ENCODE results near the gene ZNF175.

Gene ZNF175

DNA sequence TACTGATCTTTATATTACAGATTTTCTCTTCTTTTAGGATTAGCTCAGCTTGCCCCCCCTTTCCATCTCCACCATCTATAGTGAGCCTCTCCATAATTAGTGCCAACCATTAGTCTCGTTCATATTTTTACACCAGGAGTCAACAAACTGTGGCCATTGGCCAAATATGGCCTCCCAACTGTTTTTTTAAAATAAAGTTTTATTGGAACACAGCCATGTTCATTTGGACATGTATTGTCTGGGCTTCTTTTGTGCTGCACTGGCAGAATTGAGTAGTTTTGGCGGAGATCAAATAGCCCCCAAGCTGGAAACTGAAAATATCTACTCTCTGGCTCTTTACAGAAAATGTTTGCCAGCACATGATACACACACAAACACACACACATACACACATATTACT lies 18.4 kb downstream of the ZNF175 start:
- no peak for DNase-seq (ENCODE audit: low read depth in 2 of 2)

DNA sequence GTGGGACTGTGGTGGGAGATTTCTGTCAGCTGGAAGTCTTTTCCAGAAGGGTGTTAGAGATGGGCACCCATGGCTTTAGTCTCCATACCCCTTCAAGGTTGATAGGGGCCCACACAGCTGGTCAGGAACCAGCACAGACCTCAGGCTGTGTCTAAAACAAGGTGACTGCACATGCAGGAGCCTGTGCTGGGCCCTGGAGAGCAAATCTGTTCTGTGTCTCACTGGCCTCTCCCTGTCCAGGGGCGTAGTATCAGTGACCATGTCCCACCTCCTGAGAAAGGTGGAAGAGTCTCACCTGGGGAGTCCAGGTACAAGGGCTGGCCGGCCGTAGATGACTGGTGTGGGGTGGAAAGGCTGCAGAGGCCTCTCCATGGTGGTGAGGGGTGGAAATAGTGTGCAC lies 19.4 kb downstream of the ZNF175 start:
- DNase-seq (ENCODE audit: low read depth in 2 of 2), result no peak

DNA sequence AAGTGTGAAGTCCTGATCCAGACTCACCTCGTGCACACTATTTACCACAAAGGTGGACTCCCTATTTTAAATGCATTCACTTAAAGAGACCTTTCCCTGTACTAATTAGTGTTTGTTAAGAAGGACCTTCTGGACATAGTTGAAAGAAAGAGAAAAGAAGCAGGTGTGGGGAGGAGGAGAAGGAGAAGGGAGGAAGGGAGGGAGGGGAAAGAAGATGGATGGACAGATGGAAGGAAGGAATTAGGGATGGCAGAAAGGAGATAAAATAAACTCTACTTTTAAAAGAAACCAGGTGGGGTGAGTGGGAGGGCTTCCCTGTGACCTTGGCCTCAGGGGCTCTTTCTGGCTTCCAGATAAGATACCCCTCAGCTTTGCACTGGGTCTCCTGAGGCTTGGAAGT lies 21.4 kb downstream of the ZNF175 start:
- no peak for DNase-seq (ENCODE audit: low read depth in 2 of 2)

DNA sequence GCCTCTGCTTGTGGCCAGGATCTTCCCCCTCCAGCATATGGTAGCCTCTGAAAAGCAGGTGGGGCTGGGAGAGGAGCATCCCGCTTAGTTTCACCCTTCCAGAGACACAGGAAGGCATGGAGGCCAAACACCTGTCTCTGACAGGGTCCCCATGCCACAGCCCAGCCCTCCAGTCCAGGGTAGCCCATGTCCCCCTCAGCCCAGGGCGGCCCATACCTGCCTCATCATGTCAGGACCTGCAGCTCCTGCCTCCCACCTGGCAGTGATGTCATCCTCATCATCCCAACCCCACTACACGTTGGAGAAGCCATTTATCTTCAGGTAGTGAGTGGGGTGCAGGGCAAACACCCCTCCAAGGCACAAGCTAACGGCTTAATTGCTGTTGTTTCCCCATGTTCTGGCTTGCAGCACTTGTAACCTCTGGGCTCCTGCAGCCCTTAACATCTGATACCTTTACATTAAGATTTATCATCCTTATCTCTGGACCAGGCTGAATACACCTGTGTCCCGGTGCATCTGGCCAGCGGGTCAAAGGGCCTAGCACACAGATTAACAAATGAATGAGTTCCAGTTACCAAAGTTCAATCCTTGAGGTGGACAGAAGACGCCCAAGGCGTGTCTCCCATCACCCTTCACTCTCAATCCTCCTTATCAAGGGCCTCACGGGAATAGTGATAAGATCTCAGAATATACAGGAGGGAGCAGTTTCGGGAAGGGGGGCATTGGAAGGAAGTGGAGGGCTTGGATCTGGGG lies 22.2 kb downstream of the ZNF175 start:
- no peak for DNase-seq (ENCODE audit: low read depth in 2 of 2)

DNA sequence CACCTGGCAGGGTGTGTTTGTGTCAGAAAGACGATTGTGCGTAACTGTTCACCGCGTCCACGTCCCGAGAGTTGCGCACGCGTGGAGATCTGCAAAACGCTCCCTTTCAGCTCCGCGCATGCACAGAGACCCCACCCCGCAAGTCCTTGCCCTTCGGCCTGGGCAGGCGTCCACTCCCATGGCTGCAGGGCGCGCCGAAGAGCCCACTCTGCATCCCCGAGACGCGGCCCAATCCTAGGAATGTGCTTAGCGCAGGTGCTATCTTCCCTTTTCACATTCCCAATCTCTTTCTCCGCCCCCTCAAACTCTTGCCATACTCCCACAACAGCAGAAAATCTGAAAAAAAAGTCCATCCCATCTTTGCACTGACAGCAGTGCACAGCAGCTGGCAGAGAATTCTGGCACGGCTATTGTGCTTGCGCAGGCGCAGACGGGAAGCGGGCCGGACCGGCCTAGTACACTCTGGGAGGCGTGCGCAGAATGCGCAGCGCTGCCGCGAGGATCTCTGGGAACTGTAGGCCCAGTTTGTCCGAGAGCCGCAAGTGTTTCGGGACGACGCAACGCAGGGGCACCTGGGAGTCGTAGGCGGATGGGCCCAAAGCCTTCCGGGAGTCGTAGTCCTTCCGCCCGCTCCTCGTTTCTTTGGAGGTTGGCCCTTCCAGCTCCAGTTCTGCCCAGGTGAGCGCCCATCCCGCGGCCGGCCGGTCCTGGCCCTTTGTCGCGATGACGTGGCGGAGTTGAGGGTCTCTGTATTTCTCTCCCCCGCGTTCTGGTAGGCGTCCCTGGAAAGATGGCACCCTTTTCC lies 23.1 kb downstream of the ZNF175 start:
- peak; percentile 95 for DNase-seq (ENCODE audit: low read depth in 2 of 2)

DNA sequence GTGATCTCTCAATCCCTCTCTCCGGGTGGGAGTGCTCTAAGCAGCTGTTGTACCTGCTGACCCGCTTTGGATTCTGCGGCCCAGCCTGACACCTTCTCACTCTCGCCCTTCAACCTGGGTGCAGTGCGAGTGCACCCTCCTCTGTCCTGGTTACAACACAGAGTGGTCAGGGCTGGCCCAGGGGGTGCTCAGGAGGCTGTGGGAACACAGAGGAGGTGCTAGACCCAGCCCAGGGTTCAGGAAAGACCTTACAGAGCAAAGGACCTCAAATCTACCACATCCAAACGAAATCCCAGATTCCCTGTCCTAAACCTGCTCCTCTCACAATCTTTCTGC lies 23.7 kb downstream of the ZNF175 start:
- DNase-seq (ENCODE audit: low read depth in 2 of 2), result no peak

DNA sequence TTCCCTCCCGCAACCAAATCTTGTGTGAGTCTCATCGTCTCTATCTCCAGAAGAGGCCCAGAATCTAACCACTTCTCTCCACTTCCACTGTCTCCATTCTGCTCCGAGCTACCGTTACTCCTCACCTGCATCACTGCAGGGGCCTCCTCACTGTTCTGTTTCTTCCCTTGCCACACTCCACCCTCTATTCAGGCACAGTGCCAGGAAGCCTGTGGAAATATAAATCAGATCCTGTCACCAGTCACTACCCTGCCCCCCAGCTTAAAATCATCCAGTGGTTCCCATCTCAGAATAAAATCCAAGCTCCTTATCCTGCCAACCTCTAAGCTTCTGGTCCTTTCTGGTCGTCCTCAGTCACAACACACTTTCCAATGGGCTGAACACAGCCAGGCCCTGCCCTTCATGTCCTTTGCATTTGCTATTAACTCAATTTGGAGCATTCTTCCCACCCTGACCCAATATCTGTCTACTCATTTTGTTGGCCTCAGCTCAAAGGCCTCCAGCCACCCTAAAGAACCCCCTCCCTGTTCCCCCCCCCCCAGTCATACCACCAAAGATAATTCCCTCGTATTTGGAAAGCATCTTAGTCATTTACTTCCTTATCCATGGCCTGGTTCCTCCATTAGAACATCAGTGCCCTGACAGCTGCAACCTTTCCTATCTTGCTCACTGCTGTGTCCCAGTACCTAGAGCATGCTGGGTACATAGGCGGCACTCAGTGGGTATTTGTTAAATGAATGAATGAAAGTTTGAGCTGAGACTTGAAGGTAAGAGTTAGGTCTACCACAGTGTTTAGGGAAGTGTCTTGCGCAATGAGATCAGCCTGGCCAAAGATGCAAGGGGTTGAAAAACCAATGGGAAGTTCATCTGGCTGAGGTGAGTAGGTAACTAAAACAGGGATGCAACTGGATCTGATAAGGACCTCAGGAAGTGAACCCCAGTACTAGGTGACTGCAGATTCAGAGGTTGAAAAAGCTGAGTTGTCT lies 24.4 kb downstream of the ZNF175 start:
- no peak for DNase-seq (ENCODE audit: low read depth in 2 of 2)

DNA sequence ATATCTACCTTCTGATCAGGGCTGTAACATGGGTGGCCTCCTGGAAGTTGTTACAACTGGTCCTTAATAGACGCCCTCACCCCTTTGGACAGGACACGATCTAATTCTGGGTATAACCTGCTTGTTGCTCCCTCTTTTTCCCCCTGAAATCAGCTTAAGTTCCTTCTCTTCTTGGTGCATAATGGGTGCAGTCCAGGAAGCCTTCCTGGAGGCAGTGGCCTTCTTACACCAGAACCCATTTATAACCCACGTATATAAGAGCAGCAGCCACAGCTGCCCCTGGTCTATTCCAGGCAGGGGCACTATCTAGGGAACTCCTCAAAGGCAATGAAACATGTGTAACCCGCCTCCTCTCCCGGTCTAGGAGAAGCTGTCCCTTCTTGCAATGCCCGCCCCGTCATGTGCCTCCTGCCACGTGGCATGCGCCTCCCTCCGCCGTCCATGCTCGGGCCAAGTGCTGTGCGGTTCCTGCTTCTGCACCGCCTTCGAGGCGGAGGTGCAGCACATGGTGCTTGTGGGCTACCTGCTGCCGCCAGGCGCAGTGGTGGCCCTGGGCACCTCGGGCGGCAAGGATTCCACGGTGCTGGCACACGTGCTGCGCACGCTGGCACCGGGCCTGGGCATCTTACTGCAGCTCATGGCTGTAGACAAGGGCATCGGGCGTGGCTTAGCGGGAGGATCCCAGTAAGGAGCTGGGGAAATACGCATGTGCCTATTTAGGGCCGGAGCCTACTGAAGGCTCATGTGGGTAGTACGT lies 27.3 kb downstream of the ZNF175 start:
- DNase-seq (ENCODE audit: low read depth in 2 of 2), result no peak

DNA sequence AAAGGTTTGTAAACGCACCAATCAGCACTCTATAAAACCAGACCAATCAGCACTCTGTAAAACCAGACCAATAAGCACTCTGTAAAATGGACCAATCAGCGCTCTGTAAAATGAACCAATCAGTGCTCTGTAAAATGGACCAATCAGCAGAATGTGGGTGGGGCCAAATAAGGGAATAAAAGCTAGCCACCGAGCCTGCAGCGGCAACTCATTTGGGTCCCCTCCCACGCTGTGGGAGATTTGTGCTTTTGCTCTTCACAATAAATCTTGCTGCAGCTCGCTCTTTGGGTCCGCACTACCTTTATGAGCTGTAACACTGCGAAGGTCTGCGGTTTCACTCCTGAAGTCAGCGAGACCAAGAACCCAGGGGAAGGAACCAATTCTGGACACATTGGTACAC lies 28.0 kb downstream of the ZNF175 start:
- DNase-seq (ENCODE audit: low read depth in 2 of 2), result no peak

DNA sequence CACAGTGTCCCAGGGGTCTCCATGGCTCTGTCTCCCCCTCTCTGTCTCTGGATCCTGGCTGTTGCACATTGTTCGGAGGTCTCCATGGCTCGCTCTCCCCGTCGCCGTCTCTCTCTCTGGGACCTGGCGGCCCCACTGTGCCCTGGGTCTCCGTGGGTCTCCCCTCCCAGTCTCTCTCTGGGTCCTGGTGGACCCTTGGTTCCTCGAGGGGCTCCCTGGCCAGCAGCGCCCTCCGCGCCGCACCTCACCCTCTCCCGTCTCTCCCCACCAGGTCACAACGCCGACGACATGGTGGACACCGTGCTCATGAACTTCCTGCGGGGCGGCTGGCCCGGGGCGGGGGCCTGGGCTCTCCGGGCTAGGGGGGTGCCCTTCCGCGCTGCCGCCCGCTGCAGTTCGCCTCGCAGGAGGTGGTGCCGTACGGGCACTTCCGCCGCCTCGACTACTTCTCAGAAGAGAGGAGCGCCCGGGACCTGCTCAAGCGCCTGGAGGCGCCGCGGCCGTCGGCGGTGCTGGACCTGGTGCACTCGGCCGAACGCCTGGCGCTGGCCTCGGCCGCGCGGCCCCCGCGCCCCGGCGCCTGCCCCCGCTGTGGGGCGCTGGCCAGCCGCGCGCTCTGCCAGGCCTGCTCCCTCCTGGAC lies 30.0 kb downstream of the ZNF175 start:
- DNase-seq (ENCODE audit: low read depth in 2 of 2), result no peak

DNA sequence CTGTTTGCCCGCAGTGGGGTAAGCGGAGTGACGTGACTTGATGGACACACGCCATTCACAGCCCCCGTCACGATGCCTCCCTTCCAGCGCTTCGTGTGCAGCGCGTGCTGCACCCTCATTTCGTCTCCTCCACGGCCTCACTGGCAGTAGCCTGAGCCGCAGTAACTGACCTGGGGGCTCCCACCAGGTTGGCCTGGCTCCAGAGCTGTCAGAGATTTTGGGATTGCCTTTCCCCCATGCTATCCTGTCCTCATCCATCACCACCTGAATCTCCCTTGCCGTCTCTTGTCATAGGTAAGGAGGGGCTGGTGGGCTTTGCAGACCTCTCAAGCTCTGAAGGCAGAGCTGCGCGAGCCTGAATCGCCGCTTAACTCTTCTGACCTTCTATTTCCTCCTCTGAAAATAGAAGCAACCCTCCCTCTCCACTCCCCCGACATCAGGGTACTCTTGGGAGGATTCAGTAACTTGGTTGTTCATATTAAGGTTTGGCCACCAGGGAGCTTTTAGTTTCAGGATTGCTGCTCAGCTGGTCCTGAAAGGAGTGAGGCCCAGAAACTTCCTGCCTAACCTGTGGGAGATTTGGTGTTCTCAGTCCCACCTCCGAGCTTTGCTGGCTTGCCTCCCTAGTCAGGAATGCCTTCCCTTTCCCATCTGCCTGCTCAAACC lies 31.2 kb downstream of the ZNF175 start:
- DNase-seq (ENCODE audit: low read depth in 2 of 2), result no peak

DNA sequence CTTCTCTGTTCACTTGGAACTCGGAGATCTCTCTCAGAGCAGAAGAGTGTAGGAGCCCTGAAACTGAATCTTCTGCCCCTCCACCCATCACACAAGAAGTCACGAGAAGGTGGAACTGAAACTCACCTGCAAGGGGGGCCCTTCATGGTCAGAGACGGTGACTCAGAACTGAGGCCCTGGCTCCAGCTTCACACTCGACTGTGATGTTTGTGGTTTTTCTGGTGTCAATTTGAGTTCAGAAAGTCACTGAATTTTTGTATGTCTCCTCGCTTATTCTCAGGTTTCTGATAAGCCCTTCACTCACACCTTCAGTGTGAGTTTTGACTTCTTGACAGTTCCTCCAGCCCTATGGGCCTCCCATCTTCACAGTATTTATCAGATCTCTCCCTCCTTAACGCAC lies 36.0 kb downstream of the ZNF175 start:
- no peak for DNase-seq (ENCODE audit: low read depth in 2 of 2)

DNA sequence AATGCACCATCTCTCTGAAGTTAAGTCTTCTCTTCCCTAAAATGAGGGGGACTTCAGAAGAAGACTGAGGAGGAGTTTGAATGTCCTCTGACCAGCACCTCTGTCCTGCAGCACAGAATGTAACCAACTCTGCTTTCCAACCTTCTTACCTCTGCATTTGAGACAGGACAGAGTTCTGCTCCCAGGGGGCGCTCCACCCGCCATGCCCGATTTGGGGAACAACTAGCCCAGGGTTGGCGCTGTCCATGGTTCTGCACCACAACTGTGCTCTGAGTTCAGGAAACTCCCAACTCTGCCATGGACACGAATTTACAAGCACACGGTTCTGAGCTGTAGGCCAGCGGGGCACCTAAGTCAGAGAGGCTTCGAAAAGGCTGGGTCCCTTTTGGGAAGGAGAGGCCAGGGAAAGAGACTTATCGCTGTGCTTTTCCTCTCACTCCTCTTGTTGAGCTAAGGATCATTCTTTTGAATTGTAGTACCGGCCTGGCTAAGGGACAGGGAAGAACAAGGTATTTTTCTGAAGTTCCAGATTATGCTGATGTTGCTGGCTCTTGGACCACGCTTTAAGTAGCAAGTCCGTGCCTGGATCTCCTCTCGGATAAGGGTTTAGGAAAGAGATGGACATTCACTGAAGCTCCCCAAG lies 37.0 kb downstream of the ZNF175 start:
- DNase-seq (ENCODE audit: low read depth in 2 of 2), result peak; percentile 10 to 14

DNA sequence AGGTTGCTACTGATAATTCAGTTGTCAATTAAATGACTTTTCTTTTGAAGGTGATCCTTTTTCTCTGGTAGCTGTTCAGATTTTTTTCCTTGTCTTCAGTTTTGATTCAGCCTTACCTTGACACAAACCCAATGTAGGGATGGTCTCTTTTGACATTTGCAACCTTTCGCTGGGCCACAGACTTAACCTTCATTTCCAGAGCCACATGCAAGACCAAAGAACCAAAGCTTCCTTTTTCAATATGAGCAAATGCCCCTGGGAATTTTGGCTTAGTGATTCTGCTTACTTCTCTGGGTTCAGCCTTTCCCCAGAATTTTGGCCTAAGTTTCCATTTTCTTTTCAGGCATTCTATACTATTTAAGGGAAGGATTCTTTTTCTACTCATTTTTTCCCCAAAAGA lies 39.5 kb downstream of the ZNF175 start:
- DNase-seq (ENCODE audit: low read depth in 2 of 2), result no peak

DNA sequence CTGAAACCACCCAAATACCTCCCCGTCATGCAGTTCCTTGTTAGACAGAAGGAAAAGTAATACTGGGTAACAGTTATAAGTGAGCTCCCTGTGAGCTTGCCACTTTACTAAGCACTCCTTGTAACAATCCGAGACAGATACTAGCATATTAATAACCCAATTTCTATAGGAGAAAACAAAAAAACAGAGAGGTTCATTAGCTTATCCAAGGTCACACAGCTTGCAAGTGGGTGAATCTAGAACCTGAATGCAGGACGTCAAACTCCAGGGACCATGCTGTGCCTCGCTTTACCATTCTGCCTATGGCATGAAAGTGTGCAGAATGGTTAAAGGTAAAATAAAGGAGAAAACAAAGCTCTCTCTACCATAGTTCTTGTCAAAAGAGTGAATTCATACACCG lies 43.7 kb downstream of the ZNF175 start:
- no peak for DNase-seq (ENCODE audit: low read depth in 2 of 2)

DNA sequence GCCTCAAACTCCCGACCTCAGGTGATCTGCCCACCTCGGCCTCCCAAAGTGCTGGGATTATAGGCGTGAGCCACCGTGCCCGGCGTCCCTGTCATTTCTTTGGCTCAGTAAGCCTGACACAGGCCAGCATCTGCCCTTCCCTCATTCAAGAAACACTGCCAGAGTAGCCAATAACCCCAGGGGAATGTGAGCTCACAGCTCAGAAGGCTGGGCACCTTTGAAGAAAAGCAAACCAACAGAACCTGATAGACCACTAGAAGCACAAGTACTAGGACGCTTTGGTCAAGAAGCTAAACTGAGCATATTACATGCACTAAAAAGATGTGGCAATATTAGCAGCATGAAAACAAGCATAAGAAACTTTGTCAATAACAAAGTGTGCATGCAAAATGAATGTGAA lies 44.9 kb downstream of the ZNF175 start:
- DNase-seq (ENCODE audit: low read depth in 2 of 2), result no peak

DNA sequence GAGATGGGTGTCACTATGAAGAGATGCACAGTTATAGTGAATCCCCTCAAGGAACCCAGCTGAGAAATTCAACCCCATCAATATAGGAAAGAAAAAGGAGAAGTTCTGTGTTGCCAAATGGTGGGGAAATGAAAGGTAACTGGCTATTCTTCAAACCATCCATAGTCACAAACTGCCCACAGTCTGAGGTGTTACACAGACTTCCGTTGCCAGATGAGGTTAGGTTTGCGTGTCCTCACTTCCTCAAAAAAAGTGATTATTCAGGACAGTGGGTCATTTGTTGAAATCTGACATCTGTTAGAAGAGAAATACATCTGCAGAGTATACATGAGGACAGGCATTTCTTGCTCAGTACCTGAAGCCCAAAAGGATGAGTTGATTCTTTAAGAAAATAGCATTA lies 50.1 kb downstream of the ZNF175 start:
- no peak for DNase-seq (ENCODE audit: low read depth in 2 of 2)

DNA sequence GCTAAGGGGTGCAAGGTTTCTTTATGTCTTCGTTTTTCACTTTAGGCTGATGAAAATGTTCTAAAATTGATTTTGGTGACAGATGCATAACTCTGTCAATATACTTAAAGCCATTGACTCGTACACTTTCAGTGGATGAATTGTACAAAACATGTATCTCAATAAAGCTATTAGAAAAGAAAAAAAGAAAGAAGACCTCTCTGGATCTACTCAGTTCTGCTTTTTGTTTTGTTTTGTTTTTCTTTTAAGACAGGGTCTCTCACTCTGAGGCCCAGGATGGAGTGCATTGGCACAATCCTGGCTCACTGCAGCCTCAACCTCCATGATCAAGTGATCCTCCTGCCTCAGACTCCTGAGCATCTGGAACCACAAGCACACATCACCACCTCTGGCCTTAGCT lies 55.6 kb downstream of the ZNF175 start:
- no peak for DNase-seq (ENCODE audit: low read depth in 2 of 2)

DNA sequence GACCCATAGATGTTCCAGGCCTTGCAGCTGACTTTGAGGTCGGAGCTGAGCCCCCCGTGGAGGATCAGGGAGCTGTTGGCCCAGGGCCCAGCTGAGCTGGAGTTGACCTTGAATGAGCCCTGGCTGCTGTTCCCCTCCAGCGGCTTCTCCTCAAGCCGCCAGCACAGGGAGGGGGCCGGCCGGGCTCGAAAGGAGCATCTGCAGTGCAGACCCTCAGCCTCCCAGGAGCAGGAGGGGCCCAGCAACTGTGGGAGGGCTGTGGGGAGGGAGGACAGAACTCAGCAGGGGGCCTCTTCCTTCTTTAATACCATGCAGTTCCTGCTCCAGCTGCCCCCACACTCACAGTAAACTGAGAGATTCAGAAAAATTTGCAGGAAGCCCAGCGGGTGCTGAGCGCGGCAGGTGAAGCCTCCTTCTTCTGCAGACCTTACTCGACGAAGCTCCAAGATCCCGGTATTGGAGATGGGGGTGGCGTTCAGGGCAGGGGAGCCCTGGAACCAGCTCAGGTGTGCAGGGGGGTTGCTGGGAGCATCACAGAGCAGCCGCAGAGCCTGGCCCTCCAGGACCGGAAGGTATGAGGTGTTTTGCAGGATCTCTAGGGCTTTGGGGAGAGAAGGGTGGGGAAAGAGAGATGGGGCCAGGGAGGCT lies 56.5 kb downstream of the ZNF175 start:
- DNase-seq (ENCODE audit: low read depth in 2 of 2), result no peak

Measured in activated CD8-positive, alpha-beta memory T cell treated with anti-CD3 and anti-CD28 coated beads for 4 hours (primary cell).